Gastrocnemius medialis (tissue), 4 donors: ENCODE results near the gene VWA5B1.

Experiments
- POLR2A ChIP-seq, 2 donors: fragments of 450-650 bp; IDR thresholded peaks; one replicate each; pipeline ENCODE4 v1.6.1; 2017; ENCODE audit warnings: antibody characterized with exemption in 2 of 2, mild to moderate bottlenecking in 2 of 2, moderate library complexity in 2 of 2
- TF ChIP-seq, protein P1 (sequence below), 5 experiments: fragments of 450-650 bp in 3 of 5; fragments of 200-600 bp in 2 of 5; sonication (generic) in 2 of 5; IDR thresholded peaks in 4 of 5; conservative IDR thresholded peaks in 1 of 5; 1 replicate in 4 of 5; 2 replicates in 1 of 5; pipeline ENCODE4 v1.5.1; 2016 to 2019; ENCODE audit warnings: antibody characterized with exemption in 5 of 5, mild to moderate bottlenecking in 3 of 5, moderate library complexity in 3 of 5

DNA sequence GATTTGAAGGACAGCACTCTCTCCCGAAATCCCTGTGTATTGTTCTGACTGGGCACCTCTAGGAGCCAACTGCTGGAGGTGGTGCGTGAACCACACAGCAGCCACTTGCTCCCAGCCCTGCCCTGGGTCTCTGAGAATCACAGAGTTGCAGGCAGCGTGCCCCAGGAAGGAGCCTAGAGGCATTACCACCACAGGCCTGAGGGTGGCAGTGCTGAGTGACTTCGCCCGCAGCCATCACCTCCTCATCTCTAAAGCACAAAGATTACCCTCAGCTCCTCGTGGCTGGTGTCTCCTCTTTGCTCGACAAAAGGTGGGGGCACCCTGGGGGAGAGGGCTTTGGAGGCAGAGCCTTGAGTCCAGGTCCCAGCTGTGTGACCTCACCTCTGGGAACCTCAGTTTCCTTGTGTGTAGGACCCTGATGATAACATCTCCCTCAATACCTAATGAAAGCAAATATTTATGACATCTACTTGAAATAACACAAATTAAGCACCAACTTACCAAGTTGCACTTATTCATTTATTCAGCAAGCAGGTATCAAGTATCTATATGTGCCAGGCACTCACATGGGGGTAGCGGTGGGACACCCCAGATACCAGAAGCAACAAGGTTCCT, 86.3 kb downstream of the VWA5B1 start:
- TF ChIP-seq, protein P1, sequence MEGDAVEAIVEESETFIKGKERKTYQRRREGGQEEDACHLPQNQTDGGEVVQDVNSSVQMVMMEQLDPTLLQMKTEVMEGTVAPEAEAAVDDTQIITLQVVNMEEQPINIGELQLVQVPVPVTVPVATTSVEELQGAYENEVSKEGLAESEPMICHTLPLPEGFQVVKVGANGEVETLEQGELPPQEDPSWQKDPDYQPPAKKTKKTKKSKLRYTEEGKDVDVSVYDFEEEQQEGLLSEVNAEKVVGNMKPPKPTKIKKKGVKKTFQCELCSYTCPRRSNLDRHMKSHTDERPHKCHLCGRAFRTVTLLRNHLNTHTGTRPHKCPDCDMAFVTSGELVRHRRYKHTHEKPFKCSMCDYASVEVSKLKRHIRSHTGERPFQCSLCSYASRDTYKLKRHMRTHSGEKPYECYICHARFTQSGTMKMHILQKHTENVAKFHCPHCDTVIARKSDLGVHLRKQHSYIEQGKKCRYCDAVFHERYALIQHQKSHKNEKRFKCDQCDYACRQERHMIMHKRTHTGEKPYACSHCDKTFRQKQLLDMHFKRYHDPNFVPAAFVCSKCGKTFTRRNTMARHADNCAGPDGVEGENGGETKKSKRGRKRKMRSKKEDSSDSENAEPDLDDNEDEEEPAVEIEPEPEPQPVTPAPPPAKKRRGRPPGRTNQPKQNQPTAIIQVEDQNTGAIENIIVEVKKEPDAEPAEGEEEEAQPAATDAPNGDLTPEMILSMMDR (IDR thresholded peaks at IDR 0.05 in 4 of 5, conservative IDR thresholded peaks at IDR 0.05 in 1 of 5), result peak; percentile 38 to 67 (median 60)
- no peak for TF ChIP-seq POLR2A (IDR thresholded peaks at IDR 0.05)
